H9 (cell line): ENCODE data around the gene SAXO1. TPM values are rescaled to one million over a fixed set of nuclear protein-coding genes. Genes with fewer than 3 reads are reported as not detected.

ENCODE experiments used
- DNase-seq: peaks from one replicate; pipeline ENCODE4 v3.0.0-alpha.2; 2017
- H2AFZ ChIP-seq: one replicate; pipeline ENCODE4 v1.6.1; 2013; ENCODE audit warnings: mild to moderate bottlenecking, low read length, control low read depth, moderate library complexity
- H2AK5ac ChIP-seq: 2 replicates; pipeline ENCODE4 v1.6.1; 2013; ENCODE audit warnings: low read length, control low read depth, mixed read lengths; ENCODE audit not compliant: insufficient read length
- H2BK120ac ChIP-seq: one replicate; pipeline ENCODE4 v1.6.1; 2013; ENCODE audit warnings: low read depth, mild to moderate bottlenecking, low read length, control low read depth, inconsistent platforms; ENCODE audit not compliant: poor library complexity, severe bottlenecking
- H2BK12ac ChIP-seq: 2 replicates; pipeline ENCODE4 v1.6.1; 2013; ENCODE audit warnings: low read length, control low read depth, mixed read lengths, low read depth; ENCODE audit not compliant: insufficient read length
- H2BK15ac ChIP-seq: 2 replicates; pipeline ENCODE4 v1.6.1; 2013; ENCODE audit warnings: low read depth, low read length, control low read depth
- H2BK20ac ChIP-seq: one replicate; pipeline ENCODE4 v1.6.1; 2013; ENCODE audit warnings: low read depth, mild to moderate bottlenecking, low read length, control low read depth, inconsistent platforms; ENCODE audit not compliant: poor library complexity, severe bottlenecking
- H2BK5ac ChIP-seq: 2 replicates; pipeline ENCODE4 v1.6.1; 2013; ENCODE audit warnings: low read length, control low read depth, mixed read lengths; ENCODE audit not compliant: insufficient read length
- H3K14ac ChIP-seq: 2 replicates; pipeline ENCODE4 v1.6.1; 2013; ENCODE audit warnings: low read length, control low read depth; ENCODE audit not compliant: insufficient read depth
- H3K18ac ChIP-seq: 2 replicates; pipeline ENCODE4 v1.6.1; 2013; ENCODE audit warnings: low read depth, mild to moderate bottlenecking, mixed read lengths, low read length, control low read depth; ENCODE audit not compliant: insufficient read length
- H3K23ac ChIP-seq: 2 replicates; pipeline ENCODE4 v1.6.1; 2013; ENCODE audit warnings: low read length, control low read depth, mixed read lengths, low read depth; ENCODE audit not compliant: insufficient read length
- H3K23me2 ChIP-seq: 2 replicates; pipeline ENCODE4 v1.6.1; 2013; ENCODE audit warnings: low read depth, mild to moderate bottlenecking, mixed read lengths, low read length, control low read depth; ENCODE audit not compliant: insufficient read length, poor library complexity, severe bottlenecking
- H3K27ac ChIP-seq: 2 replicates; pipeline ENCODE4 v1.5.1; 2013; ENCODE audit warnings: low read length, control low read depth, mixed read lengths, low read depth; ENCODE audit not compliant: insufficient read length
- H3K27me3 ChIP-seq: 2 replicates; pipeline ENCODE4 v1.6.1; 2013; ENCODE audit warnings: low read length, control low read depth, inconsistent platforms; ENCODE audit not compliant: insufficient read depth
- H3K4ac ChIP-seq: 2 replicates; pipeline ENCODE4 v1.6.1; 2013; ENCODE audit warnings: low read depth, mild to moderate bottlenecking, control low read depth, inconsistent platforms, low read length, moderate library complexity
- H3K4me1 ChIP-seq: 2 replicates; pipeline ENCODE4 v1.6.1; 2013; ENCODE audit warnings: low read length, control low read depth, inconsistent platforms; ENCODE audit not compliant: insufficient read depth
- H3K4me2 ChIP-seq: 2 replicates; pipeline ENCODE4 v1.6.1; 2013; ENCODE audit warnings: low read length, control low read depth, mixed read lengths; ENCODE audit not compliant: insufficient read length, insufficient read depth
- H3K56ac ChIP-seq: 2 replicates; pipeline ENCODE4 v1.6.1; 2013; ENCODE audit warnings: low read depth, mild to moderate bottlenecking, mixed read lengths, low read length, control low read depth; ENCODE audit not compliant: insufficient read length
- H3K79me1 ChIP-seq: 2 replicates; pipeline ENCODE4 v1.6.1; 2013; ENCODE audit warnings: low read depth, mild to moderate bottlenecking, moderate library complexity, low read length, control low read depth, inconsistent platforms; ENCODE audit not compliant: insufficient read depth, poor library complexity, severe bottlenecking
- H3K79me2 ChIP-seq: 2 replicates; pipeline ENCODE4 v1.6.1; 2013; ENCODE audit warnings: low read length, control low read depth, inconsistent platforms; ENCODE audit not compliant: insufficient read depth
- H3K9ac ChIP-seq: 2 replicates; pipeline ENCODE4 v1.6.1; 2013; ENCODE audit warnings: low read length, control low read depth, mixed read lengths; ENCODE audit not compliant: insufficient read length; ENCODE audit errors: extremely low read depth
- H3K9me3 ChIP-seq: one replicate; pipeline ENCODE4 v1.6.1; 2013; ENCODE audit warnings: low read depth, low read length, inconsistent platforms; ENCODE audit not compliant: control insufficient read depth
- H3T11ph ChIP-seq: one replicate; pipeline ENCODE4 v1.6.1; 2013; ENCODE audit warnings: mild to moderate bottlenecking, low read length, control low read depth, inconsistent platforms
- H4K20me1 ChIP-seq: one replicate; pipeline ENCODE4 v1.6.1; 2013; ENCODE audit not compliant: control insufficient read depth, insufficient read length, insufficient read depth
- H4K5ac ChIP-seq: 2 replicates; pipeline ENCODE4 v1.6.1; 2013; ENCODE audit warnings: low read depth, mild to moderate bottlenecking, mixed read lengths, low read length, control low read depth; ENCODE audit not compliant: insufficient read length
- H4K8ac ChIP-seq: replicated peaks from 2 replicates; pipeline ENCODE4 v1.6.1; 2013; ENCODE audit warnings: low read length, control low read depth, mixed read lengths, low read depth; ENCODE audit not compliant: insufficient read length
- H4K91ac ChIP-seq: 2 replicates; pipeline ENCODE4 v1.6.1; 2013; ENCODE audit warnings: low read depth, mild to moderate bottlenecking, moderate library complexity, mixed read lengths, low read length, control low read depth; ENCODE audit not compliant: insufficient read length
- H3K27ac Mint-ChIP-seq, 3 experiments: 2 replicates in 2 of 3; 3 replicates in 1 of 3; pipeline ENCODE4 v1.8.0; 2020 to 2021; ENCODE audit warnings: mixed read lengths in 3 of 3, mild to moderate bottlenecking in 1 of 3, moderate library complexity in 1 of 3
- H3K27me3 Mint-ChIP-seq: 2 replicates; pipeline ENCODE4 v1.8.0; 2021; ENCODE audit warnings: low read depth, mild to moderate bottlenecking, moderate library complexity, mixed read lengths
- H3K36me3 Mint-ChIP-seq, 3 experiments: 2 replicates in 2 of 3; 3 replicates in 1 of 3; pipeline ENCODE4 v1.8.0; 2020 to 2021; ENCODE audit warnings: low read depth in 3 of 3, mixed read lengths in 3 of 3; ENCODE audit not compliant: insufficient read depth in 1 of 3
- H3K4me1 Mint-ChIP-seq, 2 experiments: 2 replicates each; pipeline ENCODE4 v1.8.0; 2020; ENCODE audit warnings: mixed read lengths in 2 of 2
- H3K4me3 Mint-ChIP-seq, 2 experiments: 2 replicates in 1 of 2; 3 replicates in 1 of 2; pipeline ENCODE4 v1.8.0; 2020 to 2021; ENCODE audit warnings: mild to moderate bottlenecking in 2 of 2, mixed read lengths in 2 of 2, moderate library complexity in 1 of 2
- H3K9me3 Mint-ChIP-seq, 2 experiments: 2 replicates in 1 of 2; 3 replicates in 1 of 2; pipeline ENCODE4 v1.8.0; 2020; ENCODE audit warnings: mild to moderate bottlenecking in 2 of 2, mixed read lengths in 2 of 2, moderate library complexity in 1 of 2
- CTCF ChIP-seq: fragments of 200-600 bp; sonication (generic); conservative IDR thresholded peaks from 3 replicates; pipeline ENCODE4 v1.8.0; 2021; ENCODE audit warnings: antibody characterized with exemption, mild to moderate bottlenecking
- WGBS: extraction: QIAGEN DNeasy Blood & Tissue Kit; methylation state at CpG from one replicate; pipeline ENCODE4 v1.1.7; 2013; ENCODE audit warnings: missing lambda C conversion rate, low lambda C conversion rate, mixed read lengths; ENCODE audit not compliant: insufficient read length; ENCODE audit errors: extremely low coverage; 5-methylcytosine and 5-hydroxymethylcytosine counted together
- total RNA-seq: library from RNA; stranded (reverse); gene quantifications from 2 replicates; pipeline ENCODE4 v1.2.1, GENCODE V29; 2021

The SAXO1 gene
- total RNA-seq, 1 experiment from 2014 or later, result 0.09 TPM

- no peak overlapping the region for H2BK20ac ChIP-seq
- no peak overlapping the region for H2BK5ac ChIP-seq
- H3K27me3 Mint-ChIP-seq, result peaks cover 2% of the 10 kb centered on the region; the same call in 1 of the 2 replicates
- H2BK120ac ChIP-seq, result no peak overlapping the region
- H3K4me1 Mint-ChIP-seq, result no peaks in the 10 kb centered on the region; a peak in 1 of 4 replicates
- peaks cover 7 to 8% of the 10 kb centered on the region in 2 experiments for H3K9me3 Mint-ChIP-seq
- no peak for DNase-seq
- H3K36me3 Mint-ChIP-seq, result peaks cover 2 to 5% (median 4%) of the 10 kb centered on the region in 3 experiments; a peak in 5 of 7 replicates
- no peak overlapping the region for H4K91ac ChIP-seq
- no peak overlapping the region for H3T11ph ChIP-seq
- H3K23ac ChIP-seq, result no peak overlapping the region
- no peak overlapping the region for H2AK5ac ChIP-seq
- TF ChIP-seq CTCF, result no peak
- no peak overlapping the region for H3K9ac ChIP-seq
- H3K4me3 Mint-ChIP-seq, result no peak overlapping the region
- H3K79me2 ChIP-seq, result peaks cover 1% of the 10 kb centered on the region; the same call in 1 of the 2 replicates
- no peak overlapping the region for H4K8ac ChIP-seq
- no peak overlapping the region for H2AFZ ChIP-seq
- H2BK12ac ChIP-seq, result no peak overlapping the region
- no peak overlapping the region for H4K5ac ChIP-seq
- H3K4ac ChIP-seq, result no peak overlapping the region
- no peaks in the 10 kb centered on the region for H3K79me1 ChIP-seq
- no peaks in the 10 kb centered on the region for H3K23me2 ChIP-seq
- no peak overlapping the region for H3K4me2 ChIP-seq
- H3K27me3 ChIP-seq, result no peaks in the 10 kb centered on the region
- H4K20me1 ChIP-seq, result no peaks in the 10 kb centered on the region
- H3K14ac ChIP-seq, result no peak overlapping the region
- H3K27ac ChIP-seq, result no peak overlapping the region
- no peaks in the 10 kb centered on the region for H3K9me3 ChIP-seq
- H3K18ac ChIP-seq, result no peak overlapping the region
- WGBS, result no CpG with 5 or more reads among the region's 2 CpGs
- no peak overlapping the region for H2BK15ac ChIP-seq
- no peak overlapping the region for H3K56ac ChIP-seq
- no peaks in the 10 kb centered on the region for H3K4me1 ChIP-seq
- no peak overlapping the region for H3K27ac Mint-ChIP-seq
Measured at GRCh38 chr9:18971404-18971803, 61.6 kb downstream of the SAXO1 start.
